Epithelial cell of proximal tubule (primary cell): ENCODE results near the gene THSD7A. TPM values are rescaled to one million over a fixed set of nuclear protein-coding genes. Genes with fewer than 3 reads are reported as not detected.

ENCODE experiments used
- DNase-seq: peaks from one replicate; pipeline ENCODE4 v3.0.0-alpha.2; 2011; ENCODE audit warnings: low read depth
- H3K4me3 ChIP-seq: 2 replicates; pipeline ENCODE4 v1.5.1; 2011; ENCODE audit warnings: low read depth, mild to moderate bottlenecking, low read length
- total RNA-seq: library from RNA; depleted of rRNA; stranded (reverse); fragments of >200 nt; gene quantifications from 2 replicates; pipeline ENCODE4 v1.2.3, GENCODE V29; 2015
- TF ChIP-seq, protein P1 (sequence below): conservative IDR thresholded peaks from 2 replicates; pipeline ENCODE4 v1.5.1; 2012; ENCODE audit warnings: low read depth, mild to moderate bottlenecking, low read length

THSD7A gene
- total RNA-seq, 1 donor from 2014 or later = 2.0 TPM

DNA sequence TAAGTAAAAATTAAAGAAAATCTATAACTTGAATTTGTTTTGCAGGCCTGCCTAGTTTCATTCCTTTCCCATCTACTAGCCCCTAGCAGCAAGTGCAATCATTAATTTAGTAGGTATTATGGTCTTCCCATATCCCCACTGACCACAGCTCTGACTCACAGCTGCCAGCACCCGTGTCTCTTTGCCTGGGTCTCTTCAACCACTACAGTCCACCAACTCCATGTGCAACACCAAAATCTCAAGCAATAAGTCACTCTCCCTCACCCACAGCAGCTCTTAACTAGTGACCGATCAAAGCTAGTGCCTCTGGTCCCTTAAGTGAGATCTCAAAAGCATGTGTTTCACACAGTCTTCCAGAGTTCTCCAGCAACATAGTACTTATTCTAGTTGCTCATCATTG, 26.0 kb upstream of the THSD7A start:
- H3K4me3 ChIP-seq = no peak overlapping the region
- TF ChIP-seq, protein P1, sequence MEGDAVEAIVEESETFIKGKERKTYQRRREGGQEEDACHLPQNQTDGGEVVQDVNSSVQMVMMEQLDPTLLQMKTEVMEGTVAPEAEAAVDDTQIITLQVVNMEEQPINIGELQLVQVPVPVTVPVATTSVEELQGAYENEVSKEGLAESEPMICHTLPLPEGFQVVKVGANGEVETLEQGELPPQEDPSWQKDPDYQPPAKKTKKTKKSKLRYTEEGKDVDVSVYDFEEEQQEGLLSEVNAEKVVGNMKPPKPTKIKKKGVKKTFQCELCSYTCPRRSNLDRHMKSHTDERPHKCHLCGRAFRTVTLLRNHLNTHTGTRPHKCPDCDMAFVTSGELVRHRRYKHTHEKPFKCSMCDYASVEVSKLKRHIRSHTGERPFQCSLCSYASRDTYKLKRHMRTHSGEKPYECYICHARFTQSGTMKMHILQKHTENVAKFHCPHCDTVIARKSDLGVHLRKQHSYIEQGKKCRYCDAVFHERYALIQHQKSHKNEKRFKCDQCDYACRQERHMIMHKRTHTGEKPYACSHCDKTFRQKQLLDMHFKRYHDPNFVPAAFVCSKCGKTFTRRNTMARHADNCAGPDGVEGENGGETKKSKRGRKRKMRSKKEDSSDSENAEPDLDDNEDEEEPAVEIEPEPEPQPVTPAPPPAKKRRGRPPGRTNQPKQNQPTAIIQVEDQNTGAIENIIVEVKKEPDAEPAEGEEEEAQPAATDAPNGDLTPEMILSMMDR = no peak
- no peak for DNase-seq

DNA sequence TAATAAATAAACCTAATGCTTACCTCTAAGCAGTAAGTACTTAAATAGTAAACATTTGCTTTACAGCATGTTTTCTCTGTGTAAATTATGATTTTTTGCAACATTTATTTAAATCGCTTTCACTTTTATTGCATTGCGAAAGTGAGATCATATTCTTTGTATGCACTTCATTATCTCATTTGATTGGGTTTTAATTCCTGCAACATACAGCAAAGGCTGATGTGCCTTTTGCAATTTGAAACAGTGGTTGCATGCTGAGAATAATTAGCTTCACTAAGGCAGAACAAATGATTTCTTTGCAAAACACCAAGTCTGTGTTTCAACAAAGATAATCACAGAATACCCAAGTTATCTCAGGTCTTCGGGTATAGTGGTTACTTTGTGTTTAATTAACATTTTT, 16.3 kb upstream of the THSD7A start:
- DNase-seq = no peak
- TF ChIP-seq, protein P1 = no peak
- H3K4me3 ChIP-seq = no peak overlapping the region

DNA sequence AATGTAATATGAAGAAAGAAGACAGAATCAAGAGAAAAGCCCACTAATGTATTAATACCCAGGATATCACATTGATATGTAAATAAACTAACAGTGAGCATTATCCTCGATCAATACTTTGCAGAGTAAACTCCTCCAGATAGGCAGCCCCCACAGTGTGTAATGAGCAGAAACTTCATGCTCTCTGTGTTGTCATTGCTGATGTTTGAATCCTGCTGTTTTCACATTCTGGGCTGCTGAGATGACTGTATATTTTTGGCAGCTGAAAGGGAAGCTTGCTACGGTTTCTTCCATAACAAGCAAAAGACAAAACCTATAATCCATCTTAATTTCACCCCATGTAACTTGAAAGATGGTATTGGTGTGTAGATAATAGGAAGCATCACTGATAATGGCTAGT, 15.3 kb upstream of the THSD7A start:
- no peak overlapping the region for H3K4me3 ChIP-seq
- TF ChIP-seq, protein P1 = no peak
- DNase-seq = no peak

DNA sequence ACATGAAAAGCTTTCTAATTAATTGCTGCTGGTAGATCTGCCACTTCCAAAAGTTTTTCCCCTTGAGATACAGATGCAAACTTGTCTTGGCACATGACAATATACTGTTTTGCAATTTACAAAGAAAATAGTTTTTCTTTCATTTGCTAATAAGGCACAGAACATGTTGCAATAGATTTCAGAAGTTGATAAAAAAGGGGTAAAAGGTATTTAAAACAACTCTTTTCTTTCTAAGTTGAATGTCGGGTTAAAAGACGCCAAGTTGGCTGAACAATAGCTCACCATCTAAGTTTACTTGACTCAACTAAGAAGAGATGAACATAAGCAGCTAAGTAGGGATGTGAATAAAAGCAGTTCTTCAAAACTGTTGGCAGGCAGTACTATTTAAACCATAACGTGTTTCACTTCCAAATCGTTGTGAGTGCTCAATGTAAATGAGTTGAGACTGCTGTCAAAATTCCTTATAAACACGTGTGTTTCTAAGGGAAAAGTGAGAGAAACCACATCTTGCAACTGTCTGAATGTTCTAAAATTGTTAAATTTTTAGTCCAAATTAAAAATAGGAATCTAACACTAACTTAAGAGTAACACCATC, 14.5 kb upstream of the THSD7A start:
- DNase-seq = no peak
- H3K4me3 ChIP-seq = no peak overlapping the region

DNA sequence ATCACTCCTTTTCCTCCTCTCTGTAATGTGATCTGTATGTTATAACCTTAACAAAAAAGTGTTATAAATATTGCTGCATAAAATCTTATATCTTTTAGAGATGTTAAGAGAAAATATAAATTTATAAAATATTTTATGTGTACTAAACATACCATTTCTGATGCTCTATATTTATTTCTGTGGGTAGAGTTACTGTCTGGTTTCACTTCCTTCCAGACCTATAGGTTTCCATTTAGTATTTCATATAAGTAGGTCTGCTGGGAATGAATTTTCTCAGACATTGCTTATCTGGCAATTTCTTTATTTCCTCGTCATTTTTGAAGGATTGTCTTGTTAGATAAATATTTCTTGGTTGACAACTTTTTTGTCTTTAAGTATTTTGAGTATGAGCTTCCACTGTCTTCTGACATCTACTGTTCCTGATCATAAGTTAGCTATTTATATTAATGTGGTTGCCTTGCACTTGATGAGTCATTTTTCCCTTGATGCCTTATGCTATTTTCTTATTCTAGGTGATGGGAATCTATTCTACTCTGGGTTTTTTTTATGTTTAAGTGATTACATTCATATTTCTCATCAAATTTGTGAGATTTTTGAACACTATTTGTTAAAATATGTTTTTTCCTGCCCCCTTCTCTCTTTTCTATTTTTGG, 11.2 kb upstream of the THSD7A start:
- TF ChIP-seq, protein P1 = no peak
- DNase-seq = no peak
- no peak overlapping the region for H3K4me3 ChIP-seq

More for the DNA sequence above, 14.5 kb upstream of the THSD7A start:
- TF ChIP-seq, protein P1 = no peak

DNA sequence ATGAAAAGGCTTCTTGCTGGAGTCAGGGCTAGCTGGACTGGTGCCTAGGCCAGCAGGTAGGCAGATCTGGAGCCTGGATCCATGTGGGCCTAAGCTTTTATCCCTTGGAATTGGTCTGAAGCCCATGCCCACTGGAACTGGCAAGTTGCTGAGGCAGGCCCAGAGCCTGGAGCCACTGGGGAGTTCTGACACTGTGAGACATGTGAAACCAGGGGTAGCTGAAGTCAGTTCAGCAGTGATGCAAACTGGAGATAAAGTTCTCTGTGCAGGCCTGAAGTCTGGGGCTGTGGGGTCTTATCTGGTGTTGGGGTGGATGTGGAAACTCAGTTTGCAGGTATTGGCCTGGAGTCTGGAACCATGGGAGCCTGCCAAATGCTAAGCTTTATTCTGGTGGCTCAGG, 9.7 kb upstream of the THSD7A start:
- no peak overlapping the region for H3K4me3 ChIP-seq
- DNase-seq = no peak
- TF ChIP-seq, protein P1 = no peak

DNA sequence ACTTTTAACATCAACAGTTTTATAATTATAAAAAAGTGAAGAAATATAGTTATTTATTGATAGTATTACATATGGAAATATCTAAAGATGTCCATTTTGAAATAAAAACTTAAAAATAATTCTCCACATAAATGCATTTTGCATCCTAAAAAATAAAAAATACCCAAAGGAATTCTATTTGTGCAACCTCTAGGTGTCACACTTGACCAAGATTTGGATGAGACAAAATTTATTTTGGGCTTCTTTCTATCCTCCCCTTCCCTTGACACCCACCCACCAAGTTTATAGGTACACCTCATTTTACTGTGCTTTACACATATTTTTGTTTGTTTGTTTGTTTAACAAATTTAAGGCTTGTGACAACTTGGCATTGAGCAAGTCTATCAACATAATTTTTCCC, 3.3 kb upstream of the THSD7A start:
- no peak for DNase-seq
- TF ChIP-seq, protein P1 = peak; percentile 61

More for the DNA sequence above, 3.3 kb upstream of the THSD7A start:
- no peak overlapping the region for H3K4me3 ChIP-seq
